NCI-H128 (cell line): ENCODE measurements around the gene BCL2L11.

Source experiments
- DNase-seq: peaks from one replicate; lab custom pipeline; 2025; ENCODE audit not compliant: unreplicated experiment; lab: John Stamatoyannopoulos, UW

BCL2L11 gene

GRCh38 chr2:111142101-111142500 lies 21.4 kb downstream of the BCL2L11 start:
- DNase-seq: no peak

GRCh38 chr2:111143107-111143842 lies 22.6 kb downstream of the BCL2L11 start:
- DNase-seq: no peak

GRCh38 chr2:111143843-111144198 lies 23.1 kb downstream of the BCL2L11 start:
- no peak for DNase-seq

GRCh38 chr2:111145103-111145760 lies 24.5 kb downstream of the BCL2L11 start:
- DNase-seq: no peak

GRCh38 chr2:111145951-111146350 lies 25.2 kb downstream of the BCL2L11 start:
- DNase-seq: no peak

GRCh38 chr2:111148225-111148873 lies 27.6 kb downstream of the BCL2L11 start:
- DNase-seq: no peak

- DNase-seq: no peak
These were observed 28.2 kb downstream of the BCL2L11 start for GRCh38 chr2:111148925-111149324.

- no peak for DNase-seq
These were observed 29.3 kb downstream of the BCL2L11 start for GRCh38 chr2:111149882-111150455.

GRCh38 chr2:111154758-111155157 lies 34.0 kb downstream of the BCL2L11 start:
- DNase-seq: no peak

GRCh38 chr2:111155610-111156009 lies 34.9 kb downstream of the BCL2L11 start:
- DNase-seq: no peak

- DNase-seq: no peak
These were observed 35.8 kb downstream of the BCL2L11 start for GRCh38 chr2:111156529-111156928.

GRCh38 chr2:111157071-111157661 lies 36.5 kb downstream of the BCL2L11 start:
- no peak for DNase-seq

- no peak for DNase-seq
These were observed 37.1 kb downstream of the BCL2L11 start for GRCh38 chr2:111157798-111158197.

GRCh38 chr2:111159641-111160040 lies 38.9 kb downstream of the BCL2L11 start:
- DNase-seq: no peak

GRCh38 chr2:111160758-111161157 lies 40.0 kb downstream of the BCL2L11 start:
- DNase-seq: no peak

- no peak for DNase-seq
These were observed 41.3 kb downstream of the BCL2L11 start for GRCh38 chr2:111161971-111162370.

GRCh38 chr2:111162718-111163331 lies 42.1 kb downstream of the BCL2L11 start:
- no peak for DNase-seq

- DNase-seq: no peak
These were observed 43.4 kb downstream of the BCL2L11 start for GRCh38 chr2:111164078-111164477.

- no peak for DNase-seq
These were observed 44.4 kb downstream of the BCL2L11 start for GRCh38 chr2:111165084-111165483.

- DNase-seq: no peak
These were observed 45.4 kb downstream of the BCL2L11 start for GRCh38 chr2:111166115-111166514.
